ENCODE data around the gene LRRC61.

LRRC61 gene

DNA sequence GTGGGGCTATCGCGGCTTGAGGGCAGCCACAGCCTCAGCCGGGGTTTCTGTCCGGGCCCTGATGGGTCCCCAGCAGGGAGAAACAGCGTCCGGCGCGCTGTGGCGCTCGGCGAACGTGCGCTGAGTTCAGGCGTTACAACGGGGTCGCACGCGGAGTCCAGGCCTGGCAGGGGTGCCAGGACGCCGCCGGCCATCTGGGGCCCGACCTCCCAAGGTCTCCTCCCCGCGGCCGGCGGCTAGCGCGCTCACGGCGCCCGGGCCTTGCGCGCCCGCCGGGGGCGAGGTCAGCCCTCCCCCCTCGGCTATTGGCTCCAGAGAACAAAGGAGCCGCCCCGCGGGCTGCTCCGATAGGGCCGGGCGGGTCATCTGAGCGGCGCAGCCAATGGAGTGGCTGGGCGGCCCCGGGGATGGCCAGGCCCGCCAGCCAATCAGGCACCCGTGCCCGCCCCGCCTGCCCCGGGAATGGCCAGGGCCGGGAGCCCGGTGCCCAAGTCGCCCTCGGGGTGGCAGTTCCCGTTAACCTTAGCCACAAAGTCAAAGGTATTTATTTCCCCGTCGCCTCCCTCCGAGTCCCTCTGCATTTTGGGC lies 55.8 kb downstream of the LRRC61 start, which contains the start of gene ZNF775:
TSS of gene ZNF775 (plus strand) at position 478 of the 588 bp plus-strand sequence. CDS start 9,141 bp downstream, outside the sequence.
- in situ Hi-C loops (cut with MboI; ENCODE audit: low sequenced_read_pairs, unreplicated experiment) = no loop called here
- TF ChIP-seq, protein P1, sequence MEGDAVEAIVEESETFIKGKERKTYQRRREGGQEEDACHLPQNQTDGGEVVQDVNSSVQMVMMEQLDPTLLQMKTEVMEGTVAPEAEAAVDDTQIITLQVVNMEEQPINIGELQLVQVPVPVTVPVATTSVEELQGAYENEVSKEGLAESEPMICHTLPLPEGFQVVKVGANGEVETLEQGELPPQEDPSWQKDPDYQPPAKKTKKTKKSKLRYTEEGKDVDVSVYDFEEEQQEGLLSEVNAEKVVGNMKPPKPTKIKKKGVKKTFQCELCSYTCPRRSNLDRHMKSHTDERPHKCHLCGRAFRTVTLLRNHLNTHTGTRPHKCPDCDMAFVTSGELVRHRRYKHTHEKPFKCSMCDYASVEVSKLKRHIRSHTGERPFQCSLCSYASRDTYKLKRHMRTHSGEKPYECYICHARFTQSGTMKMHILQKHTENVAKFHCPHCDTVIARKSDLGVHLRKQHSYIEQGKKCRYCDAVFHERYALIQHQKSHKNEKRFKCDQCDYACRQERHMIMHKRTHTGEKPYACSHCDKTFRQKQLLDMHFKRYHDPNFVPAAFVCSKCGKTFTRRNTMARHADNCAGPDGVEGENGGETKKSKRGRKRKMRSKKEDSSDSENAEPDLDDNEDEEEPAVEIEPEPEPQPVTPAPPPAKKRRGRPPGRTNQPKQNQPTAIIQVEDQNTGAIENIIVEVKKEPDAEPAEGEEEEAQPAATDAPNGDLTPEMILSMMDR (IDR thresholded peaks at IDR 0.05; ENCODE audit: borderline replicate concordance, control extremely low read depth, extremely low read depth, insufficient read depth, missing control alignments) = no peak
- peak; percentile 99 for DNase-seq (ENCODE audit: low spot score)

DNA sequence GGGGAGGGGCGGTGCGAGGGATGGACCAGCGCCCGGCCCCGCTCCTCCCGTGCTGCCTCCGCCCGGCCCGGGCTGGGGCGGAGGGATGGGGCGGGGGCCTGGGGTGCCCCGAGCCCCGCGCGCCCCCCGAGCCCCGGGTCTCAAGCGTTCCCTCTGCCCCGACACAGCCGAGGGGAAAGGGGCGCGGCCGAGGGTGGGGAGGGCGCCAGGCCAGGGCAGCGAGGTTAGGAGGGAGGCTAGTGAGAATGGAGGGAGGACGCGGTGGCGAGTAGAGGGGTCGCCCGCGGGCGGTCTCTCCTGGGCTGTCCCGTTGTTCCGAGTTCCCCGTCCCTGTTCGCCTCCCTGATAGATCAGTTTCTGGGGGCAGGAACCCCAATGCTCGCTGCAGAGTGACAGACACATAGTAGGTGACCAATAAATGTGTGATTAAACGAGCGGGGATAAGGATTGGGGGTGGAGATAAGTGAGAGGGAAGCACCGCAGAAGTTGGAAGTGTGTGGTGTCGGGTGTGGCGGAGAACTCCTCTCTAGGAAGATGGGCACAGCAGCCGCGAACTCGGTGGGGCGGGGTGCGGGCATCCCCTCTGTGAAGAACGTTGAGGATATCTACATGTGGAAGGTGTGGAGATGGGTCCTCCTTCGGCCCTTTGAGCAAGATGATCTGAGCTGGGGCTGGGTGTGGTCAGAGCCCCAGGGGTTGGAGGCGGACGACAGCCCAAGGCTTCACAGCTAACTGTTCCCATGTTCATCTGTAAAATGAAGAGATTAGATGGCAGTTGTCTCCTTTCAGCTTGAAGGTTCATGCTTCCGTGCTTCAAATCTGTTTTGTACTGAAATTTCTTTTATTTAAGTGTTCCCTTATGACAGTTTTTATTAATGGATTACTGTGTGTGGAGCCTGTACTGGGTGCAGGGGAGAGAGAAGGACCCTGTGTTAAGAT lies 56.6 kb downstream of the LRRC61 start:
- in situ Hi-C loops (cut with MboI; ENCODE audit: low sequenced_read_pairs, unreplicated experiment) = no loop called here
- no peak for DNase-seq (ENCODE audit: low spot score)
- TF ChIP-seq, protein P1 (IDR thresholded peaks at IDR 0.05; ENCODE audit: borderline replicate concordance, control extremely low read depth, extremely low read depth, insufficient read depth, missing control alignments) = no peak

DNA sequence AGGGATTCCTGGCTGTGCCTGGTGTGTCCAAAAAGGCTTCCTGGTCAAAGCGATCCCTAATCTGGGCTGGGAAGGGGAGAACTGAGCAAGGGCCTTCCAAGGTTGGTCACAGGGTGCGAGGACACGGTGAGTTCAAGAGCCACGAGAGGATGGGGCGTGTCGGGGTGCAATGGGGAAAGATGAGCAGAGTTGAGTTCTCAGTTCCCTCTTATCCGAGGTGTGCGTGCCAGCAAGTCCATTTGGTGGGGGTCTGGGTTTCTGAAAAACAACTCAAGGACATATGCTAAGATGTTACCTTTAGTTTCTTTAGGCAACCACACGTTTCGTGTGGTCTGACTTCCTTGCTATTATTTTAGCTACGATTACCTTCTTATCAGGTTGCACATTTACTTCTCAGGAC lies 57.3 kb downstream of the LRRC61 start:
- TF ChIP-seq, protein P1 (IDR thresholded peaks at IDR 0.05; ENCODE audit: borderline replicate concordance, control extremely low read depth, extremely low read depth, insufficient read depth, missing control alignments) = no peak
- peak; percentile 63 for DNase-seq (ENCODE audit: low spot score)
- in situ Hi-C loops (cut with MboI; ENCODE audit: low sequenced_read_pairs, unreplicated experiment) = no loop called here

DNA sequence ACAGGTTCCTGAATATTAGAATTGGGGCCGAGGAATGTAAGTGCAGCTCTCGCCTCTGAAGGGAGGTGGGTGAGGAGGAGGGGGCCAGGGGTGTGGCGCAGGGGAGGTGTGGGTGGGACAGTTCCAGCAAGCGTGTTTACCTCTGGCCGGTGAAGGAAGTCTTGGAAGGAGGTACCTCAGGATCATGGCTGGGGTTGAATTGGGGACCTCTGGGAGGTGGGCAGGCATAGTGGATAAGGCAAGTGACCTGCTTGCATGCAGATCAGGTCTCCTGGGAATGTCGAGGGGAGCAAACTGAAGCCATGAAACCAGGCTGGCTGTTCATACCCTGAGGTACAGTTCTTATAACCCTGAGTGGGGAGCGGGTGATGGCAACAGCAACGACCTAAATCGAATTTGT lies 57.9 kb downstream of the LRRC61 start:
- TF ChIP-seq, protein P1 (IDR thresholded peaks at IDR 0.05; ENCODE audit: borderline replicate concordance, control extremely low read depth, extremely low read depth, insufficient read depth, missing control alignments) = no peak
- no peak for DNase-seq (ENCODE audit: low spot score)
- in situ Hi-C loops (cut with MboI; ENCODE audit: low sequenced_read_pairs, unreplicated experiment) = no loop called here

DNA sequence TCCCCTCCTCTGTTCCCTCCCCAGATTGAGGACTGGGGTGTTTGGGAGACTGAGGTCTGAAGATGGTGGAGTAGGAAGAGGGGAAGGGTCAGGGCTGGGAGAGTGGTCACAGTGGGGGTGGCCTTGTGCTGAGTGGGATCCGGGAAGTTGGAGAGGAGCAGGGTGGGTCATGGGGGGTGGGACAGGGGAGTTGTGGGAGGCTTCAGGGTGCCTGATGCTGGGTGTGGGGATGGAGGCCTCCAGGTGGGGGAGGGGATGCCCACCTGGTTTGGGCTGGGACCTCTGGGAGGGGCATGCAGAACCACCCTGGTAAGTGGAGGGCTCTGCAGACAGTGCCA lies 58.6 kb downstream of the LRRC61 start:
- DNase-seq (ENCODE audit: low spot score) = no peak
- TF ChIP-seq, protein P1 (IDR thresholded peaks at IDR 0.05; ENCODE audit: borderline replicate concordance, control extremely low read depth, extremely low read depth, insufficient read depth, missing control alignments) = no peak
- in situ Hi-C loops (cut with MboI; ENCODE audit: low sequenced_read_pairs, unreplicated experiment) = no loop called here

DNA sequence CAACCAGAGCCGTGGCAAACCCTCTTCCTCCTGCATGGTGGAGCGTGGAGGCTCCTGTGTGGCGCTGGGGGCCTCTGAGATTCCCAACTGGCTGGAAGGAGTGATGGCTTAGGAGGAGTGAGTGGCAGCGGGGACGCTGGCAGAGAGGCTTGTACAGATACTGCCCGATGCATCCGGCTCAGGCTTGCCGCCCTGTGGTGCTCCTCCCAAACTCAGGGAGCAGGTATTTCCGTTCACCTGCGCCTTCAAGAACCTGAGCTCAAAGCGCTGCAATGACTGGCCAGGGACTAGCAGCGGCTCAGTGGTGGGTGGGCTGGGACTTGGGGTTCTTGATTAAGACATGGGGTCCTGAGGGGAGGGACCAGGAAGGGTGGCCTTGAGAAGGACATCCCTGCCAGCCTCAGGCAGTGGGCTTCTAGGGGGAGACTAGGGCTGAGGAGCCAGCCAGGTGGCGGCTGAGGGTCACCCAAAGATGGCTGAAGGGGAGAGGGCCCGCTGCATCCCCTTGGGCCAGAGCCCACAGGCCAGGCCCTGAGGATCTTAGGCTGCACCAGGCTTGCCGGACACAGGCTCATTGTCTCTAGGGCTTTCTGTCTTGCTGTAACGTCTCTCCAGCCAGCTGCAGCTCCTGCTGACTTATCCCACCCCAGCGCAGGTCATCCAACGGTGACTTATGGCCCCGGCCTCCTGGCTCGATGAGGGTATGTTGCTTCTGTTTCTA lies 59.1 kb downstream of the LRRC61 start:
- DNase-seq (ENCODE audit: low spot score) = no peak
- in situ Hi-C loops (cut with MboI; ENCODE audit: low sequenced_read_pairs, unreplicated experiment) = no loop called here
- TF ChIP-seq, protein P1 (IDR thresholded peaks at IDR 0.05; ENCODE audit: borderline replicate concordance, control extremely low read depth, extremely low read depth, insufficient read depth, missing control alignments) = no peak
